Measurements from ENCODE around the gene WNT6.

The WNT6 gene

GRCh38 chr2:218858671-218859555 lies 692 bp upstream of the WNT6 start:
- Histone ChIP-seq H3K4me2 (ENCODE audit: low read length) (no peak overlapping the region), H3K4me3 (ENCODE audit: low read depth, low read length) (no peak overlapping the region)

GRCh38 chr2:218859988-218860831 lies 605 bp downstream of the WNT6 start:
- H3K27me3 ChIP-seq (ENCODE audit: control insufficient read depth, insufficient read depth, low read length) = peaks cover 8% of the 10 kb centered on the region
- H3K79me2 ChIP-seq = no peaks in the 10 kb centered on the region
- no peak for TF ChIP-seq CTCF (IDR thresholded peaks at IDR 0.05)
- H3K9ac ChIP-seq = no peak overlapping the region
- H3K27ac ChIP-seq = no peak overlapping the region
- H3K9me3 ChIP-seq (ENCODE audit: control insufficient read depth, low read length) = no peaks in the 10 kb centered on the region
- H3K36me3 ChIP-seq (ENCODE audit: control insufficient read depth, insufficient read depth, low read length) = no peaks in the 10 kb centered on the region
- peaks cover 3% of the 10 kb centered on the region for H3K4me1 ChIP-seq
- H2AFZ ChIP-seq = peak overlapping the region; percentile 56
- no peak overlapping the region for H3K4me3 ChIP-seq (ENCODE audit: low read depth, low read length)
- H3K4me2 ChIP-seq (ENCODE audit: low read length) = peak overlapping the region; percentile 22

More at GRCh38 chr2:218858671-218859555, 692 bp upstream of the WNT6 start:
- H3K79me2 ChIP-seq = no peaks in the 10 kb centered on the region
- H3K9me3 ChIP-seq (ENCODE audit: control insufficient read depth, low read length) = no peaks in the 10 kb centered on the region
- peaks cover 3% of the 10 kb centered on the region for H3K4me1 ChIP-seq
- H3K27ac ChIP-seq = no peak overlapping the region
- H2AFZ ChIP-seq = no peak overlapping the region
- no peaks in the 10 kb centered on the region for H3K36me3 ChIP-seq (ENCODE audit: control insufficient read depth, insufficient read depth, low read length)
- H3K27me3 ChIP-seq (ENCODE audit: control insufficient read depth, insufficient read depth, low read length) = peaks cover 8% of the 10 kb centered on the region
- H3K9ac ChIP-seq = no peak overlapping the region
- no peak for TF ChIP-seq CTCF (IDR thresholded peaks at IDR 0.05)

- Histone ChIP-seq H3K4me2 (ENCODE audit: low read length) (no peak overlapping the region), H2AFZ (no peak overlapping the region), H3K27me3 (ENCODE audit: control insufficient read depth, insufficient read depth, low read length) (peaks cover 8% of the 10 kb centered on the region), H3K9ac (no peak overlapping the region), H3K27ac (no peak overlapping the region), H3K79me2 (no peaks in the 10 kb centered on the region), H3K4me1 (peaks cover 3% of the 10 kb centered on the region), H3K4me3 (ENCODE audit: low read depth, low read length) (no peak overlapping the region), H3K36me3 (ENCODE audit: control insufficient read depth, insufficient read depth, low read length) (no peaks in the 10 kb centered on the region), H3K9me3 (ENCODE audit: control insufficient read depth, low read length) (no peaks in the 10 kb centered on the region)
- TF ChIP-seq CTCF (IDR thresholded peaks at IDR 0.05) = no peak
Observed at GRCh38 chr2:218860950-218861381, 1.4 kb downstream of the WNT6 start.

GRCh38 chr2:218861645-218862318 lies 2.2 kb downstream of the WNT6 start:
- no peaks in the 10 kb centered on the region for H3K79me2 ChIP-seq

More at GRCh38 chr2:218861645-218862318, 2.2 kb downstream of the WNT6 start:
- no peak overlapping the region for H3K4me2 ChIP-seq (ENCODE audit: low read length)
- H3K4me1 ChIP-seq = peaks cover 3% of the 10 kb centered on the region
- no peaks in the 10 kb centered on the region for H3K9me3 ChIP-seq (ENCODE audit: control insufficient read depth, low read length)
- no peak overlapping the region for H2AFZ ChIP-seq
- no peak for TF ChIP-seq CTCF (IDR thresholded peaks at IDR 0.05)
- no peak overlapping the region for H3K9ac ChIP-seq
- no peak overlapping the region for H3K4me3 ChIP-seq (ENCODE audit: low read depth, low read length)
- H3K27me3 ChIP-seq (ENCODE audit: control insufficient read depth, insufficient read depth, low read length) = peaks cover 8% of the 10 kb centered on the region
- H3K27ac ChIP-seq = no peak overlapping the region
- H3K36me3 ChIP-seq (ENCODE audit: control insufficient read depth, insufficient read depth, low read length) = no peaks in the 10 kb centered on the region

Data from parathyroid adenoma (tissue), 2 donors.